Measurements from ENCODE around the gene ADGRE2.
"Not testable (repeated sequence)": the region's sequence is repeated elsewhere in the genome, so short reads cannot be mapped to it uniquely, and the experiment has no call there.

ADGRE2 gene

DNA sequence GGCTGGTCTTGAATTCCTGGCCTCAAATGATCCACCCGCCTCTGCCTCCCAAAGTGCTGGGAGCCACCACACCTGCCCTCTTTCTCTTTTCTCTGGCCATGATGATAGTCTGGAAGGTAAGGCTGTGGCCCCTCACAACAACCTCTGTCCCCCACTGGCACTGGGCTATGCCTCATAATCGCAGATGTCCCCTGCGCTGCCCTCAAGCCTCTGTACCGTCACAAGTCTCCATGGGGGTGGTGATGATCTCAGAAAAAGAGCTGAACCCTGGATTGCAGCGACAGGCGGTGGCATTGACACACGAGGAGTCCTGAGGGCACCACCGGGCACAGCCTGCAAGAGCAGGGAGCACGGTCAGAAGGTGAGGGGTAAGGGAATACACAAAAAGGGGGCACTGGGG, 4.6 kb downstream of the ADGRE2 start:
- H3K4me1 ChIP-seq (ENCODE audit: control extremely low read depth in 1 of 4, control insufficient read depth in 4 of 4, insufficient read depth in 4 of 4, low read length in 3 of 4) = peaks cover 0 to 21% (median 18%) of the 10 kb centered on the region in 4 experiments
- H3K4me3 ChIP-seq (ENCODE audit: control insufficient read depth in 1 of 7, extremely low read depth in 1 of 7, insufficient read depth in 4 of 7, low read depth in 2 of 7, low read length in 6 of 7); CTCF ChIA-PET; H3K9me3 ChIP-seq (ENCODE audit: control extremely low read depth in 1 of 5, control insufficient read depth in 4 of 5, insufficient read depth in 2 of 5, low read depth in 1 of 5, low read length in 4 of 5); H3K27me3 ChIP-seq (replicated peaks in 2 of 5; ENCODE audit: control insufficient read depth in 4 of 5, insufficient read depth in 5 of 5, low read length in 4 of 5); H3K27ac ChIP-seq (ENCODE audit: insufficient read depth in 1 of 2, low read depth in 1 of 2, low read length in 2 of 2, poor library complexity in 1 of 2, severe bottlenecking in 2 of 2); DNase-seq: not testable (repeated sequence)
- POLR2A ChIA-PET = interaction anchor here (3.6 kb wide), 1 partner anchor 12 kb away, joined by 39 read pairs; no protein-coding TSS in a partner anchor
- H3K36me3 ChIP-seq (ENCODE audit: control insufficient read depth in 4 of 4, insufficient read depth in 4 of 4, low read length in 3 of 4) = peaks cover 15 to 45% (median 29%) of the 10 kb centered on the region in 4 experiments
- 100% methylated on average over 1 of the region's 9 CpGs for WGBS (ENCODE audit: insufficient coverage)

DNA sequence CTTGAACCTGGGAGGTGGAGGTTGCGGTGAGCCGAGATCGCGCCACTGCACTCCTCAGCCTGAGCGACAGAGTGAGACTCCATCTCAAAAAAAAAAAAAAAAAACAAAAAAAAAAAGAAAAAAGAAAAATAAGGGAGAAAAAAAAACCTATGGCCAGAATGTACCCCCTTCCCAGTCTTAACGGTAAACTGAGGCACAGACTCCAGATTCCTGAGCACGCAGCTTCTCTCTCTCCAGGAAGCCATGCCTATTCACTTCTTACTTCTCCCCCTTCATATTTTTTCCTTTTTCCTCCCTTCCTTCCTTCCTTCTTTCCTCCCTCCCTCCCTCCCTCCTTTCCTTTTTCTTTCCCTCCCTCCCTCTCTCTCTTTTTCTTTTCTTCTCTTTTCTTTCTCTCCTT, 5.4 kb downstream of the ADGRE2 start:
- H3K36me3 ChIP-seq (ENCODE audit: control insufficient read depth in 4 of 4, insufficient read depth in 4 of 4, low read length in 3 of 4) = peaks cover 21 to 52% (median 34%) of the 10 kb centered on the region in 4 experiments
- no peaks in the 10 kb centered on the region for H3K9me3 ChIP-seq (ENCODE audit: control extremely low read depth in 1 of 5, control insufficient read depth in 4 of 5, insufficient read depth in 2 of 5, low read depth in 1 of 5, low read length in 4 of 5)
- no peak overlapping the region for H3K4me3 ChIP-seq (ENCODE audit: control insufficient read depth in 1 of 7, extremely low read depth in 1 of 7, insufficient read depth in 4 of 7, low read depth in 2 of 7, low read length in 6 of 7)
- peaks cover 0 to 15% (median 12%) of the 10 kb centered on the region in 4 experiments for H3K4me1 ChIP-seq (ENCODE audit: control extremely low read depth in 1 of 4, control insufficient read depth in 4 of 4, insufficient read depth in 4 of 4, low read length in 3 of 4)
- ChIA-PET POLR2A (no interaction called here), CTCF (no interaction called here)
- H3K27ac ChIP-seq (ENCODE audit: insufficient read depth in 1 of 2, low read depth in 1 of 2, low read length in 2 of 2, poor library complexity in 1 of 2, severe bottlenecking in 2 of 2) = no peak overlapping the region
- DNase-seq = no peak
- no peaks in the 10 kb centered on the region for H3K27me3 ChIP-seq (replicated peaks in 2 of 5; ENCODE audit: control insufficient read depth in 4 of 5, insufficient read depth in 5 of 5, low read length in 4 of 5)
- 100% methylated on average over 1 of the region's 7 CpGs for WGBS (ENCODE audit: insufficient coverage)

DNA sequence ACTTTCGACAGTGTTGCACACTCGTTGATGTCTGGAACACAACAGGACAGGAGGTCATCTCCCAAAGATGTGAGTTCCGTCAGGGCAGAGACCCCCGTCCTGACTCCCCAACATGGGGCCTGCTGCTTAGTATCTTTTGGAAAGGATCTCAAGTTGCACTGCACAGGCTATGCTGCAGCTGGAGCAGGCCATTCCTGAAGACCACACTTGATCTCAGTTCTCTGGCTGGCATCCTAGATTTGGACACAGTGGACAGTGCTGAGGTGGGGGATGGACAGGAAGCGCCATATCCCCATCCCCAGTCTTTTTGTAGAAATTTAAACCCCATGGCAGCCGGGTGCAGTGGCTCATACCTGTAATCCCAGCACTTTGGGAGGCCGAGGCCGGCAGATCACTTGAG, 5.9 kb downstream of the ADGRE2 start:
- WGBS (ENCODE audit: insufficient coverage) = 98% methylated on average over 6 of the region's 8 CpGs
- CTCF ChIA-PET = no interaction called here

DNA sequence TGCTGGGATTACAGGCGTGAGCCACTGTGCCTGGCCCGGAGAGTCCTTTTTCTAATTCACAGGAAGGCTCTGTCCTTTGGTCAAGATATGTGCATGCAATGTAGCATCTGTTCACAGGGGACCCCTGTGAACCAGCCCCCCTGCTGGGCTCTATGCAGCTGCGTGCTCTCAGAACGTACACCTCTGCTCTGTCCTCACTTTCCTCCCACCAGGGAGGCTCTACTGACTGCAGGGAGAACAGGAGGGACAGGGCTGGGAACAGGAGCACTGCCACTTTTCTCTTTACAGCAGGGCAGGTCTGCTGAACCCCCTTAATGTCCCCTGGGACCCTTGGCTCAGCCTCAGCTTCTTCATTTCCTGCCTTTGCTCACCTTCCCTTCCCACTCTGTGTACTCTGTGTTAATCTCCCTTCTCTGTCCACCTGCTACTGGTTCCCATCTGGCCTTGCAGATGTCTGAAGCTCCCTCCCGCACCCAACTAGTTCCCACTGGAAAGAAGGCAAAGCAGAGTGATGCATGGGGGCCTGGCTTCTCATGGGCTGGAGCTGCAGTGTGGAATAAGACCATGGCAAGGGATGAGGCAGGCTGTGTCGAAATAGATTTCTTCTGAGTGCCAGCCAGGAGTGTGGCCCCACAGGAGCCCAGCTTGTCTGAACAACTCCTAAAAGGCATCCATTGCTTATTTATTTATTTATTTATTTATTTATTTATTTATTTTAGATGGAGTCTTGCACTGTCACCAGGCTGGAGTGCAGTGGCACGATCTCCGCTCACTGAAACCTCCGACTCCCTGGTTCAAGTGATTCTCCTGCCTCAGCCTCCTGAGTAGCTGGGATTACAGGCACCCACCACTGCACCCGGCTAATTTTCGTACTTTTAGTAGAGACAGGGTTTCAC, 7.2 kb downstream of the ADGRE2 start:
- Histone ChIP-seq H3K4me3 (ENCODE audit: control insufficient read depth in 1 of 7, extremely low read depth in 1 of 7, insufficient read depth in 4 of 7, low read depth in 2 of 7, low read length in 6 of 7) (no peak overlapping the region), H3K36me3 (ENCODE audit: control insufficient read depth in 4 of 4, insufficient read depth in 4 of 4, low read length in 3 of 4) (peaks cover 25 to 69% (median 43%) of the 10 kb centered on the region in 4 experiments), H3K4me1 (ENCODE audit: control extremely low read depth in 1 of 4, control insufficient read depth in 4 of 4, insufficient read depth in 4 of 4, low read length in 3 of 4) (peaks cover 0 to 9% (median 6%) of the 10 kb centered on the region in 4 experiments), H3K9me3 (ENCODE audit: control extremely low read depth in 1 of 5, control insufficient read depth in 4 of 5, insufficient read depth in 2 of 5, low read depth in 1 of 5, low read length in 4 of 5) (no peaks in the 10 kb centered on the region), H3K27ac (ENCODE audit: insufficient read depth in 1 of 2, low read depth in 1 of 2, low read length in 2 of 2, poor library complexity in 1 of 2, severe bottlenecking in 2 of 2) (no peak overlapping the region), H3K27me3 (replicated peaks in 2 of 5; ENCODE audit: control insufficient read depth in 4 of 5, insufficient read depth in 5 of 5, low read length in 4 of 5) (no peaks in the 10 kb centered on the region)
- ChIA-PET POLR2A (no interaction called here), CTCF (interaction anchor here (1.2 kb wide), 1 partner anchor 16 kb away, joined by 5 read pairs; no protein-coding TSS in a partner anchor)
- 94% methylated on average over 9 of the region's 11 CpGs for WGBS (ENCODE audit: insufficient coverage)
- DNase-seq = no peak

More for the DNA sequence above, 5.9 kb downstream of the ADGRE2 start:
- DNase-seq = no peak
- H3K27me3 ChIP-seq (replicated peaks in 2 of 5; ENCODE audit: control insufficient read depth in 4 of 5, insufficient read depth in 5 of 5, low read length in 4 of 5) = no peaks in the 10 kb centered on the region
- peaks cover 25 to 58% (median 38%) of the 10 kb centered on the region in 4 experiments for H3K36me3 ChIP-seq (ENCODE audit: control insufficient read depth in 4 of 4, insufficient read depth in 4 of 4, low read length in 3 of 4)
- H3K4me1 ChIP-seq (ENCODE audit: control extremely low read depth in 1 of 4, control insufficient read depth in 4 of 4, insufficient read depth in 4 of 4, low read length in 3 of 4) = peaks cover 0 to 14% (median 11%) of the 10 kb centered on the region in 4 experiments
- no peak overlapping the region for H3K27ac ChIP-seq (ENCODE audit: insufficient read depth in 1 of 2, low read depth in 1 of 2, low read length in 2 of 2, poor library complexity in 1 of 2, severe bottlenecking in 2 of 2)
- no peak overlapping the region for H3K4me3 ChIP-seq (ENCODE audit: control insufficient read depth in 1 of 7, extremely low read depth in 1 of 7, insufficient read depth in 4 of 7, low read depth in 2 of 7, low read length in 6 of 7)
- no peaks in the 10 kb centered on the region for H3K9me3 ChIP-seq (ENCODE audit: control extremely low read depth in 1 of 5, control insufficient read depth in 4 of 5, insufficient read depth in 2 of 5, low read depth in 1 of 5, low read length in 4 of 5)
- POLR2A ChIA-PET = no interaction called here

DNA sequence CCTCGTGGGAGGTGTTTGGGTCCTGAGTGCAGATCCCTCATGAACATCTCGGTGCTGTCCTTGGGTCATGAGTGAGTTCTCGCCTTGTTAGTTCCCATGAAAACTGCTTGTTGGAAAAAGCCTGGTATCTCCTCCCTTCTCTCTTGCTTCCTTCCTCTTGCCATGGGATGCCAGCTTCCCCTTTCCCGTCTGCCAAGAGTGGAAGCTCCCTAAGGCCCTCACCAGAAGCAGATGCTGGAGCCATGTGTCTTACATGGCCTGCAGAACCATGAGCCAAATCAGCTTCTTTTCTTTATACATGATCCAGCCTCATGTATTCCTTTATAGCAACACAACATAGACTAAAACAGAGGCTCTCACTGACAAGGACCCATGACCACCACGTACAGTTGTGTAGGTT, 8.2 kb downstream of the ADGRE2 start:
- ChIA-PET CTCF (no interaction called here), POLR2A (interaction anchor here (1.5 kb wide), 1 partner anchor 15 kb away, joined by 4 read pairs; no protein-coding TSS in a partner anchor)
- Histone ChIP-seq H3K27ac (ENCODE audit: insufficient read depth in 1 of 2, low read depth in 1 of 2, low read length in 2 of 2, poor library complexity in 1 of 2, severe bottlenecking in 2 of 2) (no peak overlapping the region), H3K4me3 (ENCODE audit: control insufficient read depth in 1 of 7, extremely low read depth in 1 of 7, insufficient read depth in 4 of 7, low read depth in 2 of 7, low read length in 6 of 7) (no peak overlapping the region), H3K36me3 (ENCODE audit: control insufficient read depth in 4 of 4, insufficient read depth in 4 of 4, low read length in 3 of 4) (peaks cover 25 to 77% (median 44%) of the 10 kb centered on the region in 4 experiments), H3K27me3 (replicated peaks in 2 of 5; ENCODE audit: control insufficient read depth in 4 of 5, insufficient read depth in 5 of 5, low read length in 4 of 5) (no peaks in the 10 kb centered on the region), H3K9me3 (ENCODE audit: control extremely low read depth in 1 of 5, control insufficient read depth in 4 of 5, insufficient read depth in 2 of 5, low read depth in 1 of 5, low read length in 4 of 5) (no peaks in the 10 kb centered on the region), H3K4me1 (ENCODE audit: control extremely low read depth in 1 of 4, control insufficient read depth in 4 of 4, insufficient read depth in 4 of 4, low read length in 3 of 4) (peaks cover 0 to 4% (median 1%) of the 10 kb centered on the region in 4 experiments)
- 91% methylated on average over 4 of the region's 5 CpGs for WGBS (ENCODE audit: insufficient coverage)
- no peak for DNase-seq

DNA sequence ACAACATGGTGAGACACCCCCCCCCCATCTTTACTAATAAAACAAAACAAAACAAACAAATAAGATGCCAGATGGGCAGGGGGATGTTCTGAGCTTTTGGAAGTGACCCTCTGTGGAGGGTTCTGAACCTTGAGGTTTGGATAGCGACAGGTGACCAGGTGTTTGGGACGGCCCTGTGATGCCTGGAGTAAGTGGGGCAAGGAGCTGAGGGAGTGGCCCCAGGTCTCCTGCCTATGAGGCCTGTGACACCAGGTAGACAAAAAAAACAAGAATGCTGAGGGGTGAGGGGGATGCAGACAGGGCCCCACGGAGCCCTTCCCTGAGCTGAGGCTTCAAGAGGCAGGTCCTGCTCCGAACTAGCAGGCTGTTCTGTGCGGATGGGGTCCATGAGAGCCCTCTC, 9.2 kb downstream of the ADGRE2 start:
- POLR2A ChIA-PET = interaction anchor here (1.5 kb wide), 1 partner anchor 16 kb away, joined by 4 read pairs; no protein-coding TSS in a partner anchor
- no peak for DNase-seq
- H3K36me3 ChIP-seq (ENCODE audit: control insufficient read depth in 4 of 4, insufficient read depth in 4 of 4, low read length in 3 of 4) = peaks cover 28 to 85% (median 50%) of the 10 kb centered on the region in 4 experiments
- H3K4me1 ChIP-seq (ENCODE audit: control extremely low read depth in 1 of 4, control insufficient read depth in 4 of 4, insufficient read depth in 4 of 4, low read length in 3 of 4) = peaks cover 0 to under 1% (median 0%) of the 10 kb centered on the region in 4 experiments
- H3K27ac ChIP-seq (ENCODE audit: insufficient read depth in 1 of 2, low read depth in 1 of 2, low read length in 2 of 2, poor library complexity in 1 of 2, severe bottlenecking in 2 of 2) = no peak overlapping the region
- H3K27me3 ChIP-seq (replicated peaks in 2 of 5; ENCODE audit: control insufficient read depth in 4 of 5, insufficient read depth in 5 of 5, low read length in 4 of 5) = no peaks in the 10 kb centered on the region
- CTCF ChIA-PET = no interaction called here
- no peaks in the 10 kb centered on the region for H3K9me3 ChIP-seq (ENCODE audit: control extremely low read depth in 1 of 5, control insufficient read depth in 4 of 5, insufficient read depth in 2 of 5, low read depth in 1 of 5, low read length in 4 of 5)
- WGBS (ENCODE audit: insufficient coverage) = 90% methylated on average over 5 of the region's 5 CpGs
- no peak overlapping the region for H3K4me3 ChIP-seq (ENCODE audit: control insufficient read depth in 1 of 7, extremely low read depth in 1 of 7, insufficient read depth in 4 of 7, low read depth in 2 of 7, low read length in 6 of 7)

DNA sequence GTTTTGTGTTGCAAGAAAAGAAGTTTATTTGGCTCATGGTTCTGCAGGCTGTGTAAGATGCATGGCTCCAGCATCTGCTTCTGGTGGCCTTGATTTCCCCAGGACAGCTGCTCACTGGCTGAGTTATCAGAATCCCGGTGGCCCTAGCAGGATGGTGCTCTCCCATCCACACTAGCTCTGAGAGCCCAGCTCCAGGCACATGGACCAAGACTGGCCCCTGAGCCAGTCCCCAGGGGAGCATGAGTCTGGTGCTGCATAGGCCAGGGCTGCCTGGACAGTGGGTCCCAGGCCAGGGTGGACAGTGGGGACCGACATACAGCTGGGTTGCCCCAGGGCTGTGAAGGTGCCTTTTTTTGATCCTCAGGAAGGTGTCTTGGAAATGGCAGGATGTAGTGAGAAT, 10.4 kb downstream of the ADGRE2 start:
- DNase-seq = no peak
- peaks cover 28 to 87% (median 56%) of the 10 kb centered on the region in 4 experiments for H3K36me3 ChIP-seq (ENCODE audit: control insufficient read depth in 4 of 4, insufficient read depth in 4 of 4, low read length in 3 of 4)
- ChIA-PET POLR2A (no interaction called here), CTCF (interaction anchor here (1.3 kb wide), 1 partner anchor 195 kb away, joined by 3 read pairs; no protein-coding TSS in a partner anchor)
- peak overlapping the region in 1 of 2 experiments; percentile 3 for H3K27ac ChIP-seq (ENCODE audit: insufficient read depth in 1 of 2, low read depth in 1 of 2, low read length in 2 of 2, poor library complexity in 1 of 2, severe bottlenecking in 2 of 2)
- H3K4me1 ChIP-seq (ENCODE audit: control extremely low read depth in 1 of 4, control insufficient read depth in 4 of 4, insufficient read depth in 4 of 4, low read length in 3 of 4) = no peaks in the 10 kb centered on the region
- 100% methylated on average over 1 of the region's 2 CpGs for WGBS (ENCODE audit: insufficient coverage)
- H3K4me3 ChIP-seq (ENCODE audit: control insufficient read depth in 1 of 7, extremely low read depth in 1 of 7, insufficient read depth in 4 of 7, low read depth in 2 of 7, low read length in 6 of 7) = no peak overlapping the region
- H3K9me3 ChIP-seq (ENCODE audit: control extremely low read depth in 1 of 5, control insufficient read depth in 4 of 5, insufficient read depth in 2 of 5, low read depth in 1 of 5, low read length in 4 of 5) = no peaks in the 10 kb centered on the region
- no peaks in the 10 kb centered on the region for H3K27me3 ChIP-seq (replicated peaks in 2 of 5; ENCODE audit: control insufficient read depth in 4 of 5, insufficient read depth in 5 of 5, low read length in 4 of 5)

All from common myeloid progenitor, CD34-positive (primary cell).